Upper lobe of right lung (tissue), 1 donor: ENCODE measurements around the gene DEGS2. TPM values are rescaled to one million over a fixed set of nuclear protein-coding genes. Genes with fewer than 3 reads are reported as not detected.
A peak's percentile ranks its signal among the peaks of the same experiment; 100 is the strongest.

ENCODE experiments used
- ATAC-seq: fragments of 200-7000 bp; cut with Tn5 transposase; one replicate; pipeline ENCODE4 v1.9.1; 2020; ENCODE audit warnings: mild to moderate bottlenecking, moderate library complexity
- DNase-seq: peaks from one replicate; pipeline ENCODE4 v3.0.0-alpha.2; 2020
- H3K27ac ChIP-seq: fragments of 200-600 bp; one replicate; pipeline ENCODE4 v1.8.0; 2022
- H3K27me3 ChIP-seq: fragments of 200-600 bp; one replicate; pipeline ENCODE4 v1.8.0; 2022; ENCODE audit warnings: mild to moderate bottlenecking
- H3K36me3 ChIP-seq: fragments of 200-600 bp; one replicate; pipeline ENCODE4 v1.8.0; 2022
- H3K4me1 ChIP-seq: fragments of 200-600 bp; one replicate; pipeline ENCODE4 v1.8.0; 2022
- H3K4me3 ChIP-seq: fragments of 200-600 bp; one replicate; pipeline ENCODE4 v1.8.0; 2022; ENCODE audit warnings: mild to moderate bottlenecking
- H3K9me3 ChIP-seq: fragments of 200-600 bp; one replicate; pipeline ENCODE4 v1.8.0; 2022
- intact Hi-C: fragments of 100-400 bp; cut with DNase I; formaldehyde crosslinking; loops from one replicate; pipeline ENCODE4 v1.11.0; 2022
- total RNA-seq: library from RNA; stranded (reverse); fragmentation: NEBNext Ultra II Directional; extraction: Animal tissue kit (Norgen Biotek cat#: 25700); gene quantifications from one replicate; pipeline ENCODE4 v1.2.1, GENCODE V29; 2021
- TF ChIP-seq, protein P1 (sequence below): fragments of 200-600 bp; IDR thresholded peaks from one replicate; pipeline ENCODE4 v1.8.0; 2022; ENCODE audit warnings: antibody characterized with exemption
- donor health status: DM: no; HTN: yes; CAD: no; lungs with severe emphysema.

Gene DEGS2
- total RNA-seq, 1 donor from 2014 or later = 1.7 TPM

DNA sequence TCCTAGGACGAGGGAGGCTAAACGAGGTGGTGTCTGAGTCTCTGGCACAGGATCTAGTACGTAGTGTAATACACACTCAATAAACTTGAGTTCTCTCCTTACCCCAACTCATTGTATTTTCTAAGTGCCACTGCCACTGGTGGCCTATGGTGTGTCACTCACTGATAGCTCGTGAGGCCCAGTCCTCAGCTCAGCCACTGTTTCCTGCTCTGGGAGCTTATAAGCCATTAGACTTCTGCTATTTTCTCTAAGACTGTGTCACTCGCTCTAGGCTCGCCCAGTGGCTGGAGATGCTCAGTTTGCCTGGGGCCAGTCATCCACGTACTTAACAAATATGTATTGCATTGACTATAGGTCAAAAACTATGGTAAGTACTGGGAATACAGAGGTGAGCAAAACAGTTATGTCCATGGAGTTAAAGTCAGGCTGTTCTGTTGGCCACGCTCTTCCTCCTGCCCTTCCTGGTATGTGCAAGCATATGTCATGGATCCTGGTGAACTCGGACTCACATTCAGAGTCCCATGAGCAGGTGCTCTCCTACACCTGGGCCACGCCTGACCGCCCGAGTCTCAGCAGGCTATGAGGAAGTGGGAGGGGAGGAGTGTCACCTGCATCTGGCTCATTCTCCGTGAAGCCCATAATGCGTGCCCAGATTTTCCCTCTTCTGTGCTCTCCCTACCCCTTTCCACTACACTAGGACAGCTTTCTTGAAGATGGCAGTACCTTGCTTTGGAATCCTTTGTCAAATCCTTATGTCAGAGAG, 41.6 kb downstream of the DEGS2 start:
- intact Hi-C loops = no loop called here
- Histone ChIP-seq H3K27me3 (no peaks in the 10 kb centered on the region), H3K36me3 (no peaks in the 10 kb centered on the region), H3K27ac (no peak overlapping the region), H3K4me3 (no peak overlapping the region), H3K4me1 (no peaks in the 10 kb centered on the region), H3K9me3 (no peaks in the 10 kb centered on the region)
- DNase-seq = no peak
- no peak for ATAC-seq
- TF ChIP-seq, protein P1, sequence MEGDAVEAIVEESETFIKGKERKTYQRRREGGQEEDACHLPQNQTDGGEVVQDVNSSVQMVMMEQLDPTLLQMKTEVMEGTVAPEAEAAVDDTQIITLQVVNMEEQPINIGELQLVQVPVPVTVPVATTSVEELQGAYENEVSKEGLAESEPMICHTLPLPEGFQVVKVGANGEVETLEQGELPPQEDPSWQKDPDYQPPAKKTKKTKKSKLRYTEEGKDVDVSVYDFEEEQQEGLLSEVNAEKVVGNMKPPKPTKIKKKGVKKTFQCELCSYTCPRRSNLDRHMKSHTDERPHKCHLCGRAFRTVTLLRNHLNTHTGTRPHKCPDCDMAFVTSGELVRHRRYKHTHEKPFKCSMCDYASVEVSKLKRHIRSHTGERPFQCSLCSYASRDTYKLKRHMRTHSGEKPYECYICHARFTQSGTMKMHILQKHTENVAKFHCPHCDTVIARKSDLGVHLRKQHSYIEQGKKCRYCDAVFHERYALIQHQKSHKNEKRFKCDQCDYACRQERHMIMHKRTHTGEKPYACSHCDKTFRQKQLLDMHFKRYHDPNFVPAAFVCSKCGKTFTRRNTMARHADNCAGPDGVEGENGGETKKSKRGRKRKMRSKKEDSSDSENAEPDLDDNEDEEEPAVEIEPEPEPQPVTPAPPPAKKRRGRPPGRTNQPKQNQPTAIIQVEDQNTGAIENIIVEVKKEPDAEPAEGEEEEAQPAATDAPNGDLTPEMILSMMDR = no peak

DNA sequence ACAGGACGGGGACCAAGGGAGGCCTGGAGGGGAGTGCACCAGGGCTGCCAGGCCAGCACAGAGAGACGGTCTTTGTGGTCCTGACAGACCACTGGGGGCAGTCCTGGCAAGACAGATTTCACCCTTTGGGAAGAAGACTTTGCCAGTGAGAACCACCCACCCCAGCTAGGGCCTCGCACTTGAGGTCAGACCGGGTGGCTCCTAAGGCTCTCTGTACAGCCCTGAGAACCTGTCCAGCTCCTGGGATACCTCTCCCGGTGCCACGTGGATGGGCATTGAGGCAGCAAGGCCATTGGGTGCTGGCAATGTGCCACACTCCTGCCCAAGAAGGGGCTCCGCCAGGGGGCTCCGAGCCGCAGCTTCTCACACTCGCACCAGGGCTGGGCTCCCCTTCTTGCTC, 42.4 kb downstream of the DEGS2 start:
- H3K9me3 ChIP-seq = no peaks in the 10 kb centered on the region
- no peaks in the 10 kb centered on the region for H3K4me1 ChIP-seq
- no peak overlapping the region for H3K27ac ChIP-seq
- H3K27me3 ChIP-seq = no peaks in the 10 kb centered on the region
- H3K36me3 ChIP-seq = peaks cover 5% of the 10 kb centered on the region
- no peak overlapping the region for H3K4me3 ChIP-seq
- intact Hi-C loops = no loop called here
- ATAC-seq (no peak), DNase-seq (peak; percentile 48)
- TF ChIP-seq, protein P1 = no peak

DNA sequence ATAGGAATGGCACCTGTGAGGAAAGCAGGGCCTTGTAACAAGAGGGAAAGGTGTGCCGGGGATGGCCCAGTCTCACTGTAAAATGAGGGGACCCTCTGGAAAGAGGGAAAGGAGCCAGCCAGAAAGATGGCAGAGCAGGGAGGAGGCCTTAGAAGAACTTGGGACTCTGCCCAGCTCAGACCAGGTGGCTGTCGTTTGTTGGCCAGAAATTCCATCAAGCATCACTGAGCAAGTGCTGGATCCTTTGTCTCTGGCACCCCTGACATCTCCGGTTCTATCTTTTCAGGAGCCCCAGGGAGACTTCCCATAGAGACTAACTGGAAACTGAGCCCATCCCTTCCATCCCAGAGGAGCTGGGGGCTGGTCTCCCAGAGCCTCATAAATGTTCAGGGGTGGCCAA, 43.3 kb downstream of the DEGS2 start:
- no peaks in the 10 kb centered on the region for H3K9me3 ChIP-seq
- ATAC-seq (no peak), DNase-seq (peak; percentile 15)
- H3K4me1 ChIP-seq = no peaks in the 10 kb centered on the region
- no peaks in the 10 kb centered on the region for H3K27me3 ChIP-seq
- no peak overlapping the region for H3K4me3 ChIP-seq
- TF ChIP-seq, protein P1 = no peak
- H3K36me3 ChIP-seq = peaks cover 5% of the 10 kb centered on the region
- H3K27ac ChIP-seq = no peak overlapping the region
- intact Hi-C loops = no loop called here

DNA sequence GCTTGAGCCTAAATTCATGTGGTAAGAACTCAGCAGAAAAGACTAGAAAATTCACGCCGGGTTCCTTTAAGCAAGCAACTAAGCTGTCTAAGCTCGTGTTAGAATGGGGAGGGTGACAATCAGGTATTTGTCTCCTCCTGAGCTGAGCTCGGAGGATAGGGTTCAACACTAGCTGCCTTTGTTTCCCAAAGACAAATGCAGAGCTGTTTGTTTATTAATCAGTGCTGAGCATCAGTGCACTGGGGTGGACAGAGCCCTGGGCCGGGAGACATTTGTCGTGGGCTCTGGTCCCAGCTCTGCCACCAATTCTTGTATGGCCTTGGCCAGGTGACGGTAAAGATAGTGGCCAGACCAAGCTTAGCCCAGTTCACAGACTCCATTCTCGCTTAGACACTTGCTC, 43.7 kb downstream of the DEGS2 start:
- Histone ChIP-seq H3K9me3 (no peaks in the 10 kb centered on the region), H3K4me3 (no peak overlapping the region), H3K4me1 (no peaks in the 10 kb centered on the region), H3K27ac (no peak overlapping the region), H3K27me3 (no peaks in the 10 kb centered on the region), H3K36me3 (peaks cover 5% of the 10 kb centered on the region)
- DNase-seq (no peak), ATAC-seq (no peak)
- intact Hi-C loops = no loop called here
- TF ChIP-seq, protein P1 = no peak

DNA sequence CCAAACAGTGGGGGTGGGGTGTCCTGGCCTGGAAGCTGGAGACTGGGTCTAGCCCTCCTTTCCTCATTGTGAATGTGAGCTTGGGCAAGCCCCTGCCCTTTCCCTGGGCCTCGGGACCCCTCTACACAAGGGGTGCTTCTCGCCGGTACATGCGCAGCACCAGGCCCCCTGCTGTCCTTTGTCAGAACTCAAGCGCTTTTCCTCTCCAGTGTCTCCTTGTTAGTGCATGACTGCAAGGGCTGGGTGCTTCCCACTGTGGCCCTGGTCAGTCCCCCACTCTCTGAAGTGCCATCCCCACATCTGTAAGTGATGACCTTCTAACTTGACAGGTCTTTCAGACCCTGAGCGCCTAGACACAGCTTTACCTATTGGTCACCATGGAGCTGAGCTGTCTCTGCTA, 44.2 kb downstream of the DEGS2 start:
- intact Hi-C loops = no loop called here
- H3K27me3 ChIP-seq = no peaks in the 10 kb centered on the region
- no peak overlapping the region for H3K27ac ChIP-seq
- ATAC-seq (no peak), DNase-seq (peak; percentile 41)
- TF ChIP-seq, protein P1 = no peak
- H3K4me3 ChIP-seq = no peak overlapping the region
- H3K9me3 ChIP-seq = no peaks in the 10 kb centered on the region
- peaks cover 5% of the 10 kb centered on the region for H3K36me3 ChIP-seq
- H3K4me1 ChIP-seq = no peaks in the 10 kb centered on the region
